ENCODE measurements around the gene EPHB3. TPM values are rescaled to one million over a fixed set of nuclear protein-coding genes. Genes with fewer than 3 reads are reported as not detected.

The EPHB3 gene
- total RNA-seq, 2 experiments from 2014 or later, result 0.19 to 0.22 TPM

DNA sequence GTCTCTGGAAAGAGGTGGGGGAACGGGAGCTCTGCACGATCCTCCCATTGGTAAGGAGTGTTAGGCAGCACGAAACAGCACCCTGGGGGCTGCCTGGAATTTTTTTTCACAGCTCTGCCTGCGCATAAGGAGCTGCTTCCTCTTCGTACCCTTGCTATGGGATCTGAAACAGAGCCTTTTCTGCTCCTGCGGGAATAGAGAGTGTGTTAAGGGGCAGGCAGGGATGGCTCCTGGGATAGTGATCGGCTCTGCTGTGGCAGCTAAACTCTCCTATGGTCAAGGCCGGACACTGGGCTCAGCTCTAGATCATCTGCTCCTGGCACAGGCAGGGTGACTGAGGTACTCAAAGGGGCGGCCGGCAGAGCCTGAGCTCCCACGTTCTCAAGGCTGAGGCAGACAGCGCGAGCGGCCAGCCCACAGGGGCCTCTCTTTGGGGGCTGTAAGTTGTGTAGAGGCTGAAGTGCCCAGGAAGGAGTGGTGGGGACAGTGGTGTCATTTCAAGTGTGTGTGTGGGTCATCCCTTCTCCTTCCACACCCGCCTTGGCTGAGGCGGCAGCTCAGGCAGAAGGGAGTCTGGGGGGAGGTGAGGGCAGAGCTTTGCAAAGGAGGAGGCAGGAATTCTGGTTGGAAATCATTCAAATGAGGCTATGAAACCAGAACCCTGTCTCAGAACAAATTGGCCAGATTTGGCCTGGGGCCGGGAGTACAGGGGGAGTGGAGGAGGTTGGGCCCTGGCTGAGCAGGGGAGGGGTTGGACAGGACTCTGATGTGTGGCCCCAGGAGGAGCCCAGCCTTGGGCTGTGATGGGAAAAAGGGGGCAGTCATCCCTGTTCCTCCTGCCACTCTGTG is 31.0 kb downstream of the EPHB3 start:
- TF ChIP-seq, protein P1, sequence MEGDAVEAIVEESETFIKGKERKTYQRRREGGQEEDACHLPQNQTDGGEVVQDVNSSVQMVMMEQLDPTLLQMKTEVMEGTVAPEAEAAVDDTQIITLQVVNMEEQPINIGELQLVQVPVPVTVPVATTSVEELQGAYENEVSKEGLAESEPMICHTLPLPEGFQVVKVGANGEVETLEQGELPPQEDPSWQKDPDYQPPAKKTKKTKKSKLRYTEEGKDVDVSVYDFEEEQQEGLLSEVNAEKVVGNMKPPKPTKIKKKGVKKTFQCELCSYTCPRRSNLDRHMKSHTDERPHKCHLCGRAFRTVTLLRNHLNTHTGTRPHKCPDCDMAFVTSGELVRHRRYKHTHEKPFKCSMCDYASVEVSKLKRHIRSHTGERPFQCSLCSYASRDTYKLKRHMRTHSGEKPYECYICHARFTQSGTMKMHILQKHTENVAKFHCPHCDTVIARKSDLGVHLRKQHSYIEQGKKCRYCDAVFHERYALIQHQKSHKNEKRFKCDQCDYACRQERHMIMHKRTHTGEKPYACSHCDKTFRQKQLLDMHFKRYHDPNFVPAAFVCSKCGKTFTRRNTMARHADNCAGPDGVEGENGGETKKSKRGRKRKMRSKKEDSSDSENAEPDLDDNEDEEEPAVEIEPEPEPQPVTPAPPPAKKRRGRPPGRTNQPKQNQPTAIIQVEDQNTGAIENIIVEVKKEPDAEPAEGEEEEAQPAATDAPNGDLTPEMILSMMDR (IDR thresholded peaks at IDR 0.05), result no peak
- no peak overlapping the region for H3K27ac ChIP-seq (ENCODE audit: low read depth in 1 of 2, low read length in 2 of 2)
- ChIA-PET CTCF (no interaction called here), POLR2A (no interaction called here)
- intact Hi-C loops (cut with DNase I, micrococcal nuclease), result loop anchor here in 1 of 2 experiments (5.0 kb wide), 1 partner anchor 65 kb away; no protein-coding TSS in a partner anchor
- ATAC-seq (ENCODE audit: poor library complexity) (no peak), DNase-seq (no peak)
- no peaks in the 10 kb centered on the region for H3K4me1 ChIP-seq (ENCODE audit: insufficient read depth, low read length)
- H3K4me3 Mint-ChIP-seq, result no peak overlapping the region
- H3K27me3 Mint-ChIP-seq, result no peaks in the 10 kb centered on the region
- no peaks in the 10 kb centered on the region for H3K9me3 Mint-ChIP-seq
- H3K4me1 Mint-ChIP-seq (ENCODE audit: low read depth), result no peaks in the 10 kb centered on the region
- no peaks in the 10 kb centered on the region for H3K27me3 ChIP-seq (ENCODE audit: control insufficient read depth in 1 of 2, insufficient read depth in 2 of 2, low read length in 2 of 2)
- H3K4me3 ChIP-seq (ENCODE audit: low read length), result no peak overlapping the region
- H3K36me3 Mint-ChIP-seq (ENCODE audit: low read depth), result no peaks in the 10 kb centered on the region
- no peaks in the 10 kb centered on the region for H3K36me3 ChIP-seq (ENCODE audit: insufficient read depth, low read length)
- no peak overlapping the region for H3K27ac Mint-ChIP-seq
- no peaks in the 10 kb centered on the region for H3K9me3 ChIP-seq (ENCODE audit: control insufficient read depth in 1 of 2, insufficient read depth in 1 of 2, low read length in 2 of 2)

DNA sequence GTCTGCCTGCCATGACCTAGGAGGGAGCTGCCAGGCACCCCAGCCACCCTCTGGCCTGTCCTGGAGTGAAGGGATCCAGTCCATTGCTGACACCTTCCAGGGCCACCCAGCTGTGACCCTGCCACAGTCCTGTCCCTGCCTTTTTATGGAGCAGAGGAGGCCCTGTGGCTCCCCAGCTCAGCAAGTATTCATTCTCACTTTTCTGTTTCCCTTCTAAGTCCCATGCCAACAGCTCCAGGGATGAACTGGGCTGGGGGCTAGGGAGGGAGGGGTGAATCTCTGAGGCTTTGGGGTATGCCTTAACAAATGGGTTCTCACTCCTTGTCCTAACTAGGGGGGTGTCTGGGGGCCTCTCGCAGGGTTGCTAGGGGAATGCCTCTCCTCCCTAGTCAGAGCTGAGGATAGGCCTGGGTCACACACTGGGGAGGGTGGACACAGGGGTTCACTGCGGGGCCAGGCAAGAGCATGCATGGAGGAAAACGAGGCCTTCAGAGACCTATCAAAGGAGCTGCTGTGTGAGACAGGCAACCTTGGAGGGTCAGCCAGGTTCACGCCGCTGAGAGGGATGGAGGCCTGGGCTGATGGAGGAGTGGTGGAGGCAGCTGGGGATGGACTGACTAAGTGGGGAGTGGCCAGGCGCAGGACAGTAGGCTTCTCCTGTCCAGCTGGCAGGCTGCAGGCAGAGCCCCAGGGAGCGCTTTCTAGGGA is 31.8 kb downstream of the EPHB3 start:
- no peaks in the 10 kb centered on the region for H3K9me3 ChIP-seq (ENCODE audit: control insufficient read depth in 1 of 2, insufficient read depth in 1 of 2, low read length in 2 of 2)
- ChIA-PET CTCF (no interaction called here), POLR2A (no interaction called here)
- Mint-ChIP-seq H3K4me3 (no peak overlapping the region), H3K9me3 (no peaks in the 10 kb centered on the region), H3K27ac (no peak overlapping the region), H3K4me1 (ENCODE audit: low read depth) (no peaks in the 10 kb centered on the region), H3K27me3 (no peaks in the 10 kb centered on the region), H3K36me3 (ENCODE audit: low read depth) (no peaks in the 10 kb centered on the region)
- no peaks in the 10 kb centered on the region for H3K4me1 ChIP-seq (ENCODE audit: insufficient read depth, low read length)
- ATAC-seq (ENCODE audit: poor library complexity) (no peak), DNase-seq (no peak)
- H3K27me3 ChIP-seq (ENCODE audit: control insufficient read depth in 1 of 2, insufficient read depth in 2 of 2, low read length in 2 of 2), result no peaks in the 10 kb centered on the region
- no peak overlapping the region for H3K4me3 ChIP-seq (ENCODE audit: low read length)
- no peaks in the 10 kb centered on the region for H3K36me3 ChIP-seq (ENCODE audit: insufficient read depth, low read length)
- H3K27ac ChIP-seq (ENCODE audit: low read depth in 1 of 2, low read length in 2 of 2), result no peak overlapping the region
- TF ChIP-seq, protein P1 (IDR thresholded peaks at IDR 0.05), result no peak
- intact Hi-C loops (cut with DNase I, micrococcal nuclease), result loop anchor here in 1 of 2 experiments (5.0 kb wide), 1 partner anchor 64 kb away; no protein-coding TSS in a partner anchor

DNA sequence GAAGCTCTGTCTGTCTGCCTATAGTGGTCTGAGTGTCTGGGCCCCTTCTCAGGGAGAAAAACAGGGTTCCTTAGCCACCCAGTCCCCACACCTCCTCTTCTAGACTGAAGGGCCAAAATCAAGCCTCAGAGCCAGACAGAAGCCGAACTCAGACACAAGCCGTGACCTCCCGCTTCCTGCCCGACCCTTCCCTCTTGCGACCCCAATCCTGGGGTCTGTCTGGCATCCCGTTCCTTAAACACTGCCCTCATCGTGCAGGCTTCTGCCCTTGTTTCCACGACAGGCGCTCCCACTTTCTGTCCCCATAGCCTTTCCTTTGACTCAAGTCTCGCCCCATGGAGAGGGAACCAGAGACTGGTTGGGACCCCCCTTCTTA is 32.3 kb downstream of the EPHB3 start:
- no peaks in the 10 kb centered on the region for H3K36me3 ChIP-seq (ENCODE audit: insufficient read depth, low read length)
- ATAC-seq (ENCODE audit: poor library complexity), result no peak
- H3K4me1 ChIP-seq (ENCODE audit: insufficient read depth, low read length), result no peaks in the 10 kb centered on the region
- no peaks in the 10 kb centered on the region for H3K27me3 ChIP-seq (ENCODE audit: control insufficient read depth in 1 of 2, insufficient read depth in 2 of 2, low read length in 2 of 2)
- TF ChIP-seq, protein P1 (IDR thresholded peaks at IDR 0.05), result no peak
- no peaks in the 10 kb centered on the region for H3K9me3 ChIP-seq (ENCODE audit: control insufficient read depth in 1 of 2, insufficient read depth in 1 of 2, low read length in 2 of 2)
- POLR2A ChIA-PET, result no interaction called here
- no peak overlapping the region for H3K4me3 ChIP-seq (ENCODE audit: low read length)
- Mint-ChIP-seq H3K4me3 (no peak overlapping the region), H3K27ac (no peak overlapping the region), H3K4me1 (ENCODE audit: low read depth) (no peaks in the 10 kb centered on the region), H3K27me3 (no peaks in the 10 kb centered on the region), H3K9me3 (no peaks in the 10 kb centered on the region), H3K36me3 (ENCODE audit: low read depth) (no peaks in the 10 kb centered on the region)
- no peak overlapping the region for H3K27ac ChIP-seq (ENCODE audit: low read depth in 1 of 2, low read length in 2 of 2)
- intact Hi-C loops (cut with DNase I, micrococcal nuclease), result loop anchor here in 1 of 2 experiments (5.0 kb wide), 1 partner anchor 63 kb away; no protein-coding TSS in a partner anchor
- CTCF ChIA-PET, result no interaction called here
- no peak for DNase-seq
